Thyroid gland (tissue), 4 donors: ENCODE results near the gene DNAJC22.

ENCODE experiments used
- POLR2A ChIP-seq, 2 donors: fragments of 450-650 bp; IDR thresholded peaks; one replicate each; pipeline ENCODE4 v1.6.1; 2017; ENCODE audit warnings: antibody characterized with exemption in 2 of 2, mild to moderate bottlenecking in 2 of 2, moderate library complexity in 1 of 2
- TF ChIP-seq, protein P1 (sequence below), 6 experiments: fragments of 200-600 bp in 3 of 6; fragments of 450-650 bp in 3 of 6; sonication (generic) in 3 of 6; IDR thresholded peaks; one replicate each; pipeline ENCODE4 v1.5.1; 2016 to 2019; ENCODE audit warnings: antibody characterized with exemption in 6 of 6, mild to moderate bottlenecking in 2 of 6, inconsistent platforms in 1 of 6, moderate library complexity in 1 of 6

DNA sequence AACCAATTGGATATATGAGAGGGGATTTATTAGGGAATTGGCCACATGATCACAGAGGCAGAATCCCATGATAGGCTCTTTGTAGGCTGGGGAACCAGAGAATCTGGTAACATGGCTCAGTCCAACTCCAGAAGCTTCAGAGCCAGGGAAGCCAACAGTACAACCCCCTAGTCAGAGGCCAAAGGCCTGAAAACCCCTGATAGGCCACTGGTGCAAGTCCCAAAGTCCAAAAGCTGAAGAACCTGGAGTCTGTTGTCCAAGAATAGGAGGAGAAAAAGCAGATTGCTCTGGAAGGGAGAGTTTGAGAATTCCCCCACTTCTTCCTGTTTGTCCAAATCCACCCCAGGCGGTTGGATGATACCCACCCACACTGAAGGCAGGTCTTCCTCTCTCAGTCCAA lies 31.9 kb upstream of the DNAJC22 start:
- TF ChIP-seq, protein P1, sequence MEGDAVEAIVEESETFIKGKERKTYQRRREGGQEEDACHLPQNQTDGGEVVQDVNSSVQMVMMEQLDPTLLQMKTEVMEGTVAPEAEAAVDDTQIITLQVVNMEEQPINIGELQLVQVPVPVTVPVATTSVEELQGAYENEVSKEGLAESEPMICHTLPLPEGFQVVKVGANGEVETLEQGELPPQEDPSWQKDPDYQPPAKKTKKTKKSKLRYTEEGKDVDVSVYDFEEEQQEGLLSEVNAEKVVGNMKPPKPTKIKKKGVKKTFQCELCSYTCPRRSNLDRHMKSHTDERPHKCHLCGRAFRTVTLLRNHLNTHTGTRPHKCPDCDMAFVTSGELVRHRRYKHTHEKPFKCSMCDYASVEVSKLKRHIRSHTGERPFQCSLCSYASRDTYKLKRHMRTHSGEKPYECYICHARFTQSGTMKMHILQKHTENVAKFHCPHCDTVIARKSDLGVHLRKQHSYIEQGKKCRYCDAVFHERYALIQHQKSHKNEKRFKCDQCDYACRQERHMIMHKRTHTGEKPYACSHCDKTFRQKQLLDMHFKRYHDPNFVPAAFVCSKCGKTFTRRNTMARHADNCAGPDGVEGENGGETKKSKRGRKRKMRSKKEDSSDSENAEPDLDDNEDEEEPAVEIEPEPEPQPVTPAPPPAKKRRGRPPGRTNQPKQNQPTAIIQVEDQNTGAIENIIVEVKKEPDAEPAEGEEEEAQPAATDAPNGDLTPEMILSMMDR (IDR thresholded peaks at IDR 0.05) = no peak
- TF ChIP-seq POLR2A (IDR thresholded peaks at IDR 0.05) = no peak
